CD8-positive, alpha-beta memory T cell (primary cell): ENCODE data around the gene CES5A. TPM values are rescaled to one million over a fixed set of nuclear protein-coding genes. Genes with fewer than 3 reads are reported as not detected.
"Not testable (repeated sequence)": the region's sequence is repeated elsewhere in the genome, so short reads cannot be mapped to it uniquely, and the experiment has no call there.

Experiments used
- CTCF ChIA-PET: fragments of 350-600 bp; sonication (Branson Sonifier 250); formaldehyde crosslinking; loops from one replicate; lab custom pipeline; 2021; ENCODE audit warnings: antibody characterized with exemption; lab: Charles Lee
- POLR2A ChIA-PET: fragments of 350-600 bp; sonication (Branson Sonifier 250); formaldehyde crosslinking; loops from one replicate; lab custom pipeline; 2021; ENCODE audit warnings: antibody characterized with exemption; lab: Charles Lee
- DNase-seq, 5 donors: peaks; one replicate each; pipeline versions ENCODE4 v3.0.0 to v3.0.0-alpha.2; 2020 to 2022; ENCODE audit warnings: mixed read lengths in 1 of 5
- H3K27ac ChIP-seq: one replicate; pipeline ENCODE4 v1.7.0; 2013; ENCODE audit warnings: low read depth, mild to moderate bottlenecking, low read length, moderate library complexity
- H3K27me3 ChIP-seq: 2 replicates; pipeline ENCODE4 v1.7.0; 2013; ENCODE audit warnings: low read length, mild to moderate bottlenecking; ENCODE audit not compliant: insufficient read depth, poor library complexity, severe bottlenecking
- H3K36me3 ChIP-seq: 2 replicates; pipeline ENCODE4 v1.7.0; 2013; ENCODE audit warnings: mild to moderate bottlenecking, low read length, moderate library complexity; ENCODE audit not compliant: insufficient read depth
- H3K4me1 ChIP-seq: 2 replicates; pipeline ENCODE4 v1.7.0; 2013; ENCODE audit warnings: mild to moderate bottlenecking, low read length, moderate library complexity; ENCODE audit not compliant: insufficient read depth
- H3K4me3 ChIP-seq: 2 replicates; pipeline ENCODE4 v1.7.0; 2013; ENCODE audit warnings: mild to moderate bottlenecking, low read length
- H3K9me3 ChIP-seq: 2 replicates; pipeline ENCODE4 v1.7.0; 2013; ENCODE audit warnings: mild to moderate bottlenecking, low read length
- H3K27ac Mint-ChIP-seq, 8 donors: one replicate each; pipeline ENCODE4 v1.8.0; 2020 to 2021; ENCODE audit warnings: mixed read lengths in 8 of 8, mild to moderate bottlenecking in 6 of 8, inconsistent platforms in 3 of 8, moderate library complexity in 3 of 8
- H3K27me3 Mint-ChIP-seq, 2 donors: one replicate each; pipeline ENCODE4 v1.8.0; 2020 to 2021; ENCODE audit warnings: mixed read lengths in 2 of 2, mild to moderate bottlenecking in 1 of 2, moderate library complexity in 1 of 2
- H3K36me3 Mint-ChIP-seq, 3 donors: one replicate each; pipeline ENCODE4 v1.8.0; 2020 to 2021; ENCODE audit warnings: mixed read lengths in 3 of 3, inconsistent platforms in 1 of 3, mild to moderate bottlenecking in 1 of 3
- H3K4me1 Mint-ChIP-seq, 3 donors: one replicate each; pipeline ENCODE4 v1.8.0; 2020 to 2021; ENCODE audit warnings: mixed read lengths in 3 of 3, inconsistent platforms in 1 of 3, mild to moderate bottlenecking in 1 of 3
- H3K4me3 Mint-ChIP-seq, 7 donors: one replicate each; pipeline ENCODE4 v1.8.0; 2020 to 2021; ENCODE audit warnings: mixed read lengths in 7 of 7, mild to moderate bottlenecking in 6 of 7, moderate library complexity in 4 of 7, inconsistent platforms in 2 of 7
- H3K9me3 Mint-ChIP-seq, 5 donors: one replicate each; pipeline ENCODE4 v1.8.0; 2020 to 2022; ENCODE audit warnings: mixed read lengths in 5 of 5, mild to moderate bottlenecking in 3 of 5, moderate library complexity in 2 of 5, inconsistent platforms in 1 of 5
- polyA plus RNA-seq: library from polyadenylated mRNA; unstranded; fragments of 300-500 nt; fragmentation: Illumina TruSeq; gene quantifications from one replicate; pipeline ENCODE4 v1.2.3, GENCODE V29; 2021
- total RNA-seq, 2 experiments: library from RNA; stranded (reverse); gene quantifications; one replicate each; pipeline ENCODE4 v1.2.3, GENCODE V29; 2021

The CES5A gene
- total and polyA plus RNA-seq, 3 experiments from 2014 or later, result not detected

- POLR2A ChIA-PET, result no interaction called here
- no peak overlapping the region for H3K27ac ChIP-seq
- H3K4me3 ChIP-seq, result no peak overlapping the region
- no peaks in the 10 kb centered on the region for H3K4me1 Mint-ChIP-seq
- no peaks in the 10 kb centered on the region for H3K36me3 Mint-ChIP-seq
- H3K27ac Mint-ChIP-seq, result no peak overlapping the region
- no peaks in the 10 kb centered on the region for H3K9me3 ChIP-seq
- H3K4me1 ChIP-seq, result no peaks in the 10 kb centered on the region
- no peak overlapping the region for H3K4me3 Mint-ChIP-seq
- no peaks in the 10 kb centered on the region for H3K9me3 Mint-ChIP-seq
- H3K36me3 ChIP-seq, result no peaks in the 10 kb centered on the region
- CTCF ChIA-PET, result no interaction called here
- no peaks in the 10 kb centered on the region for H3K27me3 ChIP-seq
- peaks cover 8 to 23% of the 10 kb centered on the region in 2 donors for H3K27me3 Mint-ChIP-seq
- no peak for DNase-seq
These were observed 3.6 kb downstream of the CES5A start for GRCh38 chr16:55871411-55872038.

- no peaks in the 10 kb centered on the region for H3K27me3 ChIP-seq
- H3K27ac ChIP-seq, result no peak overlapping the region
- no peaks in the 10 kb centered on the region for H3K36me3 ChIP-seq
- ChIA-PET CTCF (interaction anchor here (1.3 kb wide), 1 partner anchor 404 kb away, joined by 3 read pairs; no protein-coding TSS in a partner anchor), POLR2A (no interaction called here)
- Mint-ChIP-seq H3K9me3 (no peaks in the 10 kb centered on the region), H3K27ac (peak overlapping the region in 1 of 8 donors; percentile 11), H3K4me1 (no peaks in the 10 kb centered on the region), H3K27me3 (peaks cover 8 to 18% of the 10 kb centered on the region in 2 donors), H3K4me3 (no peak overlapping the region), H3K36me3 (no peaks in the 10 kb centered on the region)
- no peaks in the 10 kb centered on the region for H3K9me3 ChIP-seq
- H3K4me3 ChIP-seq, result no peak overlapping the region
- no peak for DNase-seq
- H3K4me1 ChIP-seq, result no peaks in the 10 kb centered on the region
These were observed 6.2 kb downstream of the CES5A start for GRCh38 chr16:55868980-55869379.

- Mint-ChIP-seq H3K9me3 (no peaks in the 10 kb centered on the region), H3K27ac (no peak overlapping the region), H3K4me1 (no peaks in the 10 kb centered on the region), H3K36me3 (no peaks in the 10 kb centered on the region), H3K27me3 (peaks cover 8 to 18% of the 10 kb centered on the region in 2 donors), H3K4me3 (no peak overlapping the region)
- no peak for DNase-seq
- no peaks in the 10 kb centered on the region for H3K9me3 ChIP-seq
- POLR2A ChIA-PET, result no interaction called here
- H3K27ac ChIP-seq, result no peak overlapping the region
- H3K27me3 ChIP-seq, result peaks cover under 1% of the 10 kb centered on the region
- H3K4me1 ChIP-seq, result no peaks in the 10 kb centered on the region
- CTCF ChIA-PET, result no interaction called here
- H3K36me3 ChIP-seq, result no peaks in the 10 kb centered on the region
- no peak overlapping the region for H3K4me3 ChIP-seq
These were observed 7.0 kb downstream of the CES5A start for GRCh38 chr16:55868137-55868536.

- no peak overlapping the region for H3K4me3 ChIP-seq
- ChIA-PET CTCF (no interaction called here), POLR2A (no interaction called here)
- no peaks in the 10 kb centered on the region for H3K36me3 Mint-ChIP-seq
- no peaks in the 10 kb centered on the region for H3K9me3 Mint-ChIP-seq
- H3K36me3 ChIP-seq, result no peaks in the 10 kb centered on the region
- no peak overlapping the region for H3K27ac ChIP-seq
- no peak overlapping the region for H3K4me3 Mint-ChIP-seq
- H3K4me1 ChIP-seq, result no peaks in the 10 kb centered on the region
- peaks cover 12 to 13% of the 10 kb centered on the region in 2 donors for H3K27me3 Mint-ChIP-seq
- H3K27me3 ChIP-seq, result peaks cover 8% of the 10 kb centered on the region
- no peak for DNase-seq
- H3K27ac Mint-ChIP-seq, result no peak overlapping the region
- no peaks in the 10 kb centered on the region for H3K4me1 Mint-ChIP-seq
- H3K9me3 ChIP-seq, result no peaks in the 10 kb centered on the region
These were observed 13.9 kb downstream of the CES5A start for GRCh38 chr16:55861288-55861687.

- H3K4me1 Mint-ChIP-seq, CTCF ChIA-PET, H3K4me3 Mint-ChIP-seq: not testable (repeated sequence)
These were observed 17.5 kb downstream of the CES5A start for GRCh38 chr16:55857650-55858049.

GRCh38 chr16:55856950-55857349 is 18.2 kb downstream of the CES5A start:
- H3K4me3 Mint-ChIP-seq, result no peak overlapping the region
- H3K27me3 ChIP-seq, result peaks cover 4% of the 10 kb centered on the region
- POLR2A ChIA-PET, result no interaction called here
- H3K4me1 Mint-ChIP-seq, result no peaks in the 10 kb centered on the region
- no peaks in the 10 kb centered on the region for H3K36me3 ChIP-seq
- H3K9me3 ChIP-seq, result no peaks in the 10 kb centered on the region
- DNase-seq, result no peak
- no peaks in the 10 kb centered on the region for H3K9me3 Mint-ChIP-seq
- H3K4me3 ChIP-seq, result no peak overlapping the region
- H3K27ac ChIP-seq, result no peak overlapping the region
- no peaks in the 10 kb centered on the region for H3K36me3 Mint-ChIP-seq
- H3K4me1 ChIP-seq, result no peaks in the 10 kb centered on the region
- CTCF ChIA-PET, result no interaction called here
- H3K27me3 Mint-ChIP-seq, result peaks cover 21 to 29% of the 10 kb centered on the region in 2 donors
- no peak overlapping the region for H3K27ac Mint-ChIP-seq

More at GRCh38 chr16:55857650-55858049, 17.5 kb downstream of the CES5A start:
- H3K27me3 ChIP-seq, H3K27ac ChIP-seq, H3K36me3 Mint-ChIP-seq, H3K9me3 ChIP-seq, H3K27ac Mint-ChIP-seq, H3K4me1 ChIP-seq, H3K9me3 Mint-ChIP-seq, H3K4me3 ChIP-seq, H3K36me3 ChIP-seq, DNase-seq, POLR2A ChIA-PET: not testable (repeated sequence)
- H3K27me3 Mint-ChIP-seq, result peaks cover 21 to 29% of the 10 kb centered on the region in 2 donors

- CTCF ChIA-PET, result no interaction called here
These were observed 22.1 kb downstream of the CES5A start for GRCh38 chr16:55853114-55853513.

GRCh38 chr16:55849536-55849935 is 25.6 kb downstream of the CES5A start:
- Histone ChIP-seq H3K27ac (no peak overlapping the region), H3K27me3 (no peaks in the 10 kb centered on the region), H3K36me3 (no peaks in the 10 kb centered on the region), H3K4me1 (no peaks in the 10 kb centered on the region), H3K9me3 (no peaks in the 10 kb centered on the region), H3K4me3 (no peak overlapping the region)
- Mint-ChIP-seq H3K36me3 (no peaks in the 10 kb centered on the region), H3K4me3 (no peak overlapping the region), H3K27me3 (peaks cover 26 to 48% of the 10 kb centered on the region in 2 donors), H3K4me1 (no peaks in the 10 kb centered on the region), H3K27ac (no peak overlapping the region), H3K9me3 (no peaks in the 10 kb centered on the region)
- ChIA-PET CTCF (interaction anchor here (0.7 kb wide), 1 partner anchor 10 kb away, joined by 3 read pairs; no protein-coding TSS in a partner anchor), POLR2A (no interaction called here)
- DNase-seq, result no peak

More at GRCh38 chr16:55853114-55853513, 22.1 kb downstream of the CES5A start:
- no peaks in the 10 kb centered on the region for H3K9me3 Mint-ChIP-seq
- H3K4me3 Mint-ChIP-seq, result no peak overlapping the region
- H3K27ac ChIP-seq, result no peak overlapping the region
- H3K9me3 ChIP-seq, result no peaks in the 10 kb centered on the region
- H3K4me1 ChIP-seq, result no peaks in the 10 kb centered on the region
- H3K36me3 Mint-ChIP-seq, result no peaks in the 10 kb centered on the region
- no peak overlapping the region for H3K4me3 ChIP-seq
- H3K27me3 ChIP-seq, result peaks cover 4% of the 10 kb centered on the region
- no peak overlapping the region for H3K27ac Mint-ChIP-seq
- no peaks in the 10 kb centered on the region for H3K36me3 ChIP-seq
- peaks cover 25 to 47% of the 10 kb centered on the region in 2 donors for H3K27me3 Mint-ChIP-seq
- no peaks in the 10 kb centered on the region for H3K4me1 Mint-ChIP-seq
- no peak for DNase-seq
- POLR2A ChIA-PET, result no interaction called here
